Activated naive CD8-positive, alpha-beta T cell treated with anti-CD3 and anti-CD28 coated beads for 36 hours (primary cell): Measurements from ENCODE around the gene ETV5. TPM values are rescaled to one million over a fixed set of nuclear protein-coding genes. Genes with fewer than 3 reads are reported as not detected.

Experiments
- DNase-seq: peaks from one replicate; pipeline ENCODE4 v3.0.0; 2021
- H3K27ac Mint-ChIP-seq: one replicate; pipeline ENCODE4 v1.8.0; 2022; ENCODE audit warnings: mild to moderate bottlenecking, moderate library complexity, mixed read lengths
- H3K27me3 Mint-ChIP-seq: one replicate; pipeline ENCODE4 v1.8.0; 2022; ENCODE audit warnings: mild to moderate bottlenecking, mixed read lengths
- H3K36me3 Mint-ChIP-seq: one replicate; pipeline ENCODE4 v1.8.0; 2021; ENCODE audit warnings: mild to moderate bottlenecking, mixed read lengths
- H3K4me1 Mint-ChIP-seq: one replicate; pipeline ENCODE4 v1.8.0; 2021; ENCODE audit warnings: mixed read lengths
- H3K4me3 Mint-ChIP-seq: one replicate; pipeline ENCODE4 v1.8.0; 2022; ENCODE audit warnings: mild to moderate bottlenecking, moderate library complexity, mixed read lengths
- H3K9me3 Mint-ChIP-seq: one replicate; pipeline ENCODE4 v1.8.0; 2022; ENCODE audit warnings: mixed read lengths
- total RNA-seq, 2 experiments: library from RNA; stranded (reverse); gene quantifications; one replicate each; pipeline ENCODE4 v1.2.3, GENCODE V29; 2021

Gene ETV5
- total RNA-seq, 2 experiments from 2014 or later, result 1.0 to 1.2 TPM

DNA sequence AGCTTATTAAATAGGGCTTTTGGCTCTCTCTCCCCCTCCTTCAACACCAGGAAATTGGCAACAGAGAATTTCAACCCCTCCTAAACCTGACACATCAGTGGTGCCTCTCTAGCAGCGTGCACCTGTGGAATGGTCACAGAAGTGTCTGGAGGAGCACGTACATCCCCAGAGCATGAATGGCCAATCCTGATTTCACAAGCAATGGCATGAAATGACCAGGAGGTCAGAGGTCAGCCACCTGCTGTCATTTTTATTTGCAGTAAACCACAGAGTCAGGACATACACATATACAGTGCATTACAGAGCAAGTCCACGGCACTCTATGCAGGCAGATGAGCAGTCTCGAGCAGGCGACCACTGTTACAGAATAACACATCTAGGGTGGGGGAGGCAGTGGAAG, 25.1 kb upstream of the ETV5 start:
- Mint-ChIP-seq H3K27ac (no peak overlapping the region), H3K4me3 (no peak overlapping the region), H3K4me1 (peaks cover 1% of the 10 kb centered on the region), H3K27me3 (peaks cover 7% of the 10 kb centered on the region), H3K36me3 (no peaks in the 10 kb centered on the region), H3K9me3 (no peaks in the 10 kb centered on the region)
- no peak for DNase-seq

DNA sequence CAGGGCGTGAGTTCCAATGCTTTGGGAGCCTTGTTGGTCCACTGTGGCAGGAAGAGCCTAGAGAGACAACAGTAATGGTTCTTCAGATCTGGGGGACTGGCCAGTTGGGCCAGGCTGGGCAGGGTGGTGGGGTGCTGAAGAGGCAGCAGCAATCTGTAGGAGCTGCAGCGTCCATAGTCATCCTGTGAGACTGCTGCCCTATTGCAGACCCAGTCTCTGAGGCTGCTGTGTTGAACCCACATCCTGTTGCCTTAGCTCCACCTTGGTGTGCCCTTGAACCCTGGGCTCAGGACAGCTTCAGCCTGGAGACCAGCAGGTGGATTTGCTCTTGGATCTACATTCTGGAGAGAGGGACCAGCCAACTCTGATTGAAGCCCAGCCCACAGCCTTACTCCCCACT, 23.6 kb upstream of the ETV5 start:
- H3K36me3 Mint-ChIP-seq, result no peaks in the 10 kb centered on the region
- H3K27me3 Mint-ChIP-seq, result peaks cover 9% of the 10 kb centered on the region
- no peaks in the 10 kb centered on the region for H3K9me3 Mint-ChIP-seq
- no peak overlapping the region for H3K27ac Mint-ChIP-seq
- H3K4me1 Mint-ChIP-seq, result peaks cover 1% of the 10 kb centered on the region
- H3K4me3 Mint-ChIP-seq, result no peak overlapping the region
- DNase-seq, result no peak

DNA sequence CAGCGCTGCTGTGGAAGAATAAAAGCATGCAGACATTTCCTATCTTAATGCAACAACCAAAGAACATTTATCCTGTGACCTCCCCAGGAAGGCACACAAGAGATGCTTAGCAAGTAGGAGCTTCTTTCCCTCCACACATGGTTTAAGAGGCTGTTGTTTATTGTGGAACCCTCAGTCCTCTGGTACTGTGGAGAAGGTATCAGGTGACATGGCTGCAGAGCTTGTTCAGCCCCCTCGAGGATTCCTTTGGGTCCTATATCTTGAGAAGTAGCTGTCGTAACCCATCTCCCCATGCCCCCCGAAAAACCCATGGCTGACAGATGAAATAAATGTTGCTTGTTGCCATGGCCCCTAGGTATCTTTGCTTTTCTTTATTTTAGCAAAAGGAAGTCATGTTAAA, 20.3 kb upstream of the ETV5 start:
- Mint-ChIP-seq H3K4me1 (peaks cover 1% of the 10 kb centered on the region), H3K9me3 (no peaks in the 10 kb centered on the region), H3K27me3 (peaks cover 9% of the 10 kb centered on the region), H3K4me3 (no peak overlapping the region), H3K36me3 (no peaks in the 10 kb centered on the region), H3K27ac (no peak overlapping the region)
- DNase-seq, result no peak

- Mint-ChIP-seq H3K4me1 (peaks cover 1% of the 10 kb centered on the region), H3K27ac (no peak overlapping the region), H3K27me3 (peaks cover 11% of the 10 kb centered on the region), H3K9me3 (no peaks in the 10 kb centered on the region), H3K4me3 (no peak overlapping the region), H3K36me3 (no peaks in the 10 kb centered on the region)
- no peak for DNase-seq
Observed at GRCh38 chr3:186128158-186128557, 19.3 kb upstream of the ETV5 start.

DNA sequence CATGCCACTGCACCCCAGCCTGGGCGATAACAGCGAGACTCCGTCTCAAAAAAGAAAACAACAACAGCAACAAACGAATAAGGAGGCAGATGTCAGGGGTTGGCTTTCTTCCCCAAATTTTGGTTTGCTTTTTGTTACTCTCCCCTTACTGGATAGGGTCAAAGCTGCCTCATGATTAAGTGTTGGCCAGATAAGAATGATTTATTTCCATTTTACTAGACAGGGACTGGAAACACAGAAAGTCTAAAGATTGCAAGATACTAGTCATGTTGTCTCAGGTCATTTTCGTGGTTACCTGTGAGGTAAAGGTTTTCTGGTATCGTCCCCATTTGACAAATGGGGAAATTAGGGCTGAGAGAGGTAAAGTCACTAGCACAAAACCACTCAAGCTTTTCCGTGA, 18.6 kb upstream of the ETV5 start:
- H3K4me1 Mint-ChIP-seq, result peaks cover 1% of the 10 kb centered on the region
- DNase-seq, result no peak
- no peaks in the 10 kb centered on the region for H3K9me3 Mint-ChIP-seq
- no peak overlapping the region for H3K27ac Mint-ChIP-seq
- no peak overlapping the region for H3K4me3 Mint-ChIP-seq
- H3K36me3 Mint-ChIP-seq, result no peaks in the 10 kb centered on the region
- H3K27me3 Mint-ChIP-seq, result peaks cover 16% of the 10 kb centered on the region

- no peak overlapping the region for H3K4me3 Mint-ChIP-seq
- H3K9me3 Mint-ChIP-seq, result no peaks in the 10 kb centered on the region
- DNase-seq, result no peak
- H3K4me1 Mint-ChIP-seq, result no peaks in the 10 kb centered on the region
- H3K27me3 Mint-ChIP-seq, result peaks cover 28% of the 10 kb centered on the region
- no peaks in the 10 kb centered on the region for H3K36me3 Mint-ChIP-seq
- H3K27ac Mint-ChIP-seq, result no peak overlapping the region
Observed at GRCh38 chr3:186125118-186125517, 16.2 kb upstream of the ETV5 start.

DNA sequence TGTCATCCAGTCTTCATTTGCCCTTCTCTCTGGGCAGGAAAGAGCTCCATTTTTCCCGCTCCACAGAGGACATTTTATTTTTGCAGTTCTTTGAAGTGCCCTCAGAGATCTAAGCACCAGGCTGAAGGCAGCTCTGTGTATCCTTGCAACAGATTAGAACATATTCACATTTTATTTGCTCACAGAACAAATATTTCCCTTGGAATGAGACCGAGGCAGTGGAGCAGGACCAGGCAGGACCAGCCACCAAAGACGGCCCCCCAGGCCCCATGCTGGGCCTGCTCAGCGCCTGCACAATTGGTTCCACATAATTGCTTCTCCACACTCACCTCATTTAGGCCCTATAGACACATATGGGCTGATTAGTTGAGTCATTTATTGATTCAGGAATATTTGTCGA, 15.7 kb upstream of the ETV5 start:
- no peak overlapping the region for H3K4me3 Mint-ChIP-seq
- H3K36me3 Mint-ChIP-seq, result no peaks in the 10 kb centered on the region
- no peak for DNase-seq
- no peak overlapping the region for H3K27ac Mint-ChIP-seq
- H3K27me3 Mint-ChIP-seq, result peaks cover 32% of the 10 kb centered on the region
- no peaks in the 10 kb centered on the region for H3K9me3 Mint-ChIP-seq
- no peaks in the 10 kb centered on the region for H3K4me1 Mint-ChIP-seq

DNA sequence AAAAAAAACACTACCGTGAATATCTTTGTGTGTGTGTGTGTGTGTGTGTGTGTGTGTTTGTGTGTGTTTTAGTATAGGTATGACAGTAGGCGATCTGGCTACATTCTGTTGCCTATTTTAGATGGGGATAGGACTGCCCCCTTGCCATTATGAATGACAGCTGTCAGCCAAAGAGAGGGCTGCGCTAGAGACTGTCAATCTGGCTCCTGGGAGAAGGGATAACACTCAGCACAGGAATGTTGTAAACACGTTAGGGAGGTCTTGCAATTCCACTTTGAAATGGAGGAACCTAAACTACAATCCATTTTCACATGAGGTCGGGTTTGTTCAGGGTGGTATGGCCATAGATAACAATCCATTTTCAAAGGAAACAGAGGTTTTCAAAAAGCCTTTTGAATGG, 14.1 kb upstream of the ETV5 start:
- Mint-ChIP-seq H3K27me3 (peaks cover 45% of the 10 kb centered on the region), H3K27ac (no peak overlapping the region), H3K4me3 (no peak overlapping the region), H3K36me3 (no peaks in the 10 kb centered on the region), H3K9me3 (no peaks in the 10 kb centered on the region), H3K4me1 (no peaks in the 10 kb centered on the region)
- no peak for DNase-seq

DNA sequence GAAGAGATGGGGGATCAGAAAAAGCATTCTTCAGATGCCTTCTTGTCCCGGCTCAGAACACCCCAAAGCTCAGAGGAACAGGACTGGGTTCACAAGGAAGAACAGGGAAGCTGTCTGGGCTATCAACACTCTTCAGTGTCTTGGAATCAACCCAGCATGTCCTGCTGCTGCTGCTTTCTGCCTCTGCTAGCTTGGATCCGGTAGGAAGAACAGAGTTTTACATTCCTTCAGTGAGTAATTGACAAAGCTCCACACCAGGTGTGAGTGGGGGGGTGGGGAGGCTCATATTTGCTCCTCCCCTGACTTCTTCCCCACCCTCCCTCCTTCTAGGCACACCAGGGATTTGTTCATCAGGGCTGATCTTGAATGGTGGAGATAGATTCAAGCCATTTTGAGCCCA, 13.1 kb upstream of the ETV5 start:
- Mint-ChIP-seq H3K27ac (no peak overlapping the region), H3K4me3 (no peak overlapping the region), H3K9me3 (no peaks in the 10 kb centered on the region), H3K36me3 (no peaks in the 10 kb centered on the region), H3K27me3 (peaks cover 53% of the 10 kb centered on the region), H3K4me1 (no peaks in the 10 kb centered on the region)
- no peak for DNase-seq

DNA sequence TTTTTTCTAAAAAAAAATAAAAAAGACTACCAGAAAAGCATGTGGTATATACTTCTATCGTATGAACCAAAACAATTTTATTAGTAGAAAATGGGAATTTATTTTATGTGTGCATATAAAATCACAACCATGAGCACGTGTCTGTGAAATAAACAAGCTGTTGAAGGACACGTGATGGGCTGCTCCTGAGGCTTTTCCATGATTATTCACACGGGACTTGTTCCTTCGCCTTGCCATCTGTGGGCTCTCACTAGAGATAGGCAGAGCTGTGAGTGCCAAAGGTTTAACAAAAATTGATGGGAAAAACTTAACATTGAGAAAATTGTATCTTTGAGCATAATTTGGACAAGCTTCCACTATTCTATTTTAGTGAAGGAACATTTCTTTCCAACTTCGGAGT, 12.4 kb upstream of the ETV5 start:
- Mint-ChIP-seq H3K36me3 (no peaks in the 10 kb centered on the region), H3K4me1 (no peaks in the 10 kb centered on the region), H3K27ac (no peak overlapping the region), H3K9me3 (no peaks in the 10 kb centered on the region), H3K4me3 (no peak overlapping the region), H3K27me3 (peaks cover 59% of the 10 kb centered on the region)
- no peak for DNase-seq

- H3K9me3 Mint-ChIP-seq, result no peaks in the 10 kb centered on the region
- H3K27me3 Mint-ChIP-seq, result peaks cover 70% of the 10 kb centered on the region
Observed at GRCh38 chr3:186119499-186119898, 10.6 kb upstream of the ETV5 start.

DNA sequence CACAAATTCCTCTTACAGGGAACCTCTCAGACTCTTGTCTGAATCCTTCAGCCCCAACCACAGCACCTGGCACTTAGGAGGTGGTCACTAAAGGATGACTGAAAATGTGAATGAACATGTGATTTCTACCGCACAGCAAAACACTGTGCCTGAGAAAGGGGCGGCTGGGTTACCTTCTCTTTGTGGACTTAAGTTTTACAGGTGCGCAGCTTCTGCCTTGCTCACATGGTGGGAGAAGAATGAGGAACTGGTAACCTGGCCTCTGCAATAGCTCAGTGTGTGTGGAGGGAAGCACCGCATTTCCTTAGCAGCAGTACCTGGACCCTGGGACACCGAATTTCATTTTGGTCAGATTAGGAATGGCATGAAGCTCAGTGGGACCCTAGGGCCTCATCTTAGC, 9.8 kb upstream of the ETV5 start:
- Mint-ChIP-seq H3K4me1 (no peaks in the 10 kb centered on the region), H3K27ac (no peak overlapping the region), H3K9me3 (no peaks in the 10 kb centered on the region), H3K27me3 (peaks cover 76% of the 10 kb centered on the region), H3K36me3 (no peaks in the 10 kb centered on the region), H3K4me3 (no peak overlapping the region)
- DNase-seq, result no peak

More at GRCh38 chr3:186119499-186119898, 10.6 kb upstream of the ETV5 start:
- H3K36me3 Mint-ChIP-seq, result no peaks in the 10 kb centered on the region
- H3K4me3 Mint-ChIP-seq, result no peak overlapping the region
- no peaks in the 10 kb centered on the region for H3K4me1 Mint-ChIP-seq
- no peak for DNase-seq
- no peak overlapping the region for H3K27ac Mint-ChIP-seq

GRCh38 chr3:186117521-186118134, 8.7 kb upstream of the ETV5 start:
- H3K4me3 Mint-ChIP-seq, result no peak overlapping the region
- H3K36me3 Mint-ChIP-seq, result no peaks in the 10 kb centered on the region

GRCh38 chr3:186115239-186115996, 6.5 kb upstream of the ETV5 start:
- Mint-ChIP-seq H3K4me1 (peaks cover 9% of the 10 kb centered on the region), H3K9me3 (no peaks in the 10 kb centered on the region), H3K4me3 (no peak overlapping the region), H3K27ac (no peak overlapping the region), H3K27me3 (peaks cover 89% of the 10 kb centered on the region), H3K36me3 (no peaks in the 10 kb centered on the region)
- no peak for DNase-seq

More at GRCh38 chr3:186117521-186118134, 8.7 kb upstream of the ETV5 start:
- no peaks in the 10 kb centered on the region for H3K4me1 Mint-ChIP-seq
- peaks cover 80% of the 10 kb centered on the region for H3K27me3 Mint-ChIP-seq
- no peaks in the 10 kb centered on the region for H3K9me3 Mint-ChIP-seq
- no peak overlapping the region for H3K27ac Mint-ChIP-seq
- no peak for DNase-seq

DNA sequence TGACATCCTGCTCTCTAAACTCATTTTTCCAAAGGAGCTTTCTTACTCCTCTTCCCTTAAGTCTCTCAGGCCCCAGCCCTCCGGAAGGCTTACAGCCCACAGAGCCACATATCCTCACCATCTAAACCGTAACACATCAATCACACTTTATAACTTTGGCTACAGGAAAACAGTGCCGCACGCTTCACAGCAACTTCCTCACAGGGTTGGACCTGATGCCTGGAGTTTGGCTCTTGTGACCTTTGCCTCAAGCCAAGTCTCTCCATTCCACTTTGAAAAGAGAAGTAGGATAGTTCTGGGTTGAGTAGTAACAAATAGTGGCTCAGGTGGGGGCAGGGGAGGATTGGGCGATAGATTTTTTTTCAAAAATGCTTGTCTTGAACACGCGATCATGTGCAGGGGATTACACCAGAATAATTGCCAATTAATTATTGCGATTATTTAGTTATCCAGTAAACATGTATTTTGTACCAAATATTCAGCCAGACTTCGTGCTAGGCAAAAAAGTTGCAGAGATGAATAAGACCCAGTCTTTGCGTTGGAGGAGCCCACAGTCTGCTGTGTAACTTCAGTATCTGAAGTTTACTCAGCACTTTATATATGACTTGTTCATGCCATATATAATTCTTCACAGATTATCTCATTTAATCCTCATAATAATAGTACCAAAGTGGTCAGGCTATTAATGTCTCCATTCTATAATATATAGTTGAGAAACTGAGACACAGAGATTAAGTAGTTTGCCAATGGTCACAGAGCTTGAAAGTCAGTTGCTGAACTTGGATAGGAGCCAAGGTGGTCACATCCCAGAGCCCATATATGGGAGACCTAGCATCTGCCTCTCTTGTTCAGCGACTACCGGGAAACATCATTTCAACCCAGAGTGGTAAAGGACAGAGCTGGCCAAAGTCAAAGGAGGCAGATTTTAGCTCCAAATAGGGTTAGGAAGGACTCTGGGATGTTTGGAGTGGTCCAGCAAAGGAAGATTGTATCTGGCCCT, 2.4 kb upstream of the ETV5 start:
- H3K9me3 Mint-ChIP-seq, result no peaks in the 10 kb centered on the region
- no peak overlapping the region for H3K27ac Mint-ChIP-seq
- no peak for DNase-seq
- H3K36me3 Mint-ChIP-seq, result no peaks in the 10 kb centered on the region
- peaks cover 32% of the 10 kb centered on the region for H3K4me1 Mint-ChIP-seq
- H3K27me3 Mint-ChIP-seq, result peaks cover 90% of the 10 kb centered on the region
- H3K4me3 Mint-ChIP-seq, result peak overlapping the region; percentile 32
